K562 (cell line): Measurements from ENCODE around the gene NDST4. TPM values are rescaled to one million over a fixed set of nuclear protein-coding genes. Genes with fewer than 3 reads are reported as not detected.

Experiments
- ATAC-seq: fragments of 200-7000 bp; cut with Tn5 transposase; 3 replicates; pipeline ENCODE4 v1.9.1; 2020; ENCODE audit warnings: moderate library complexity
- BruUV-seq: library from RNA; stranded (reverse); fragments of 400-500 nt; replicated peaks from 2 replicates; lab custom pipeline; 2021; lab: Mats Ljungman, UMichigan
- CTCF ChIA-PET: fragments of 300-600 bp; formaldehyde crosslinking; extraction: SDS; loops from one replicate; lab custom pipeline; 2021; ENCODE audit warnings: low intra/inter-chr PET ratio; lab: Yijun Ruan, JAX
- POLR2A ChIA-PET: fragments of 300-600, 350-650 bp; sonication (Branson Sonifier 250); formaldehyde crosslinking; extraction: SDS; loops from one replicate; lab custom pipeline; 2021; ENCODE audit warnings: antibody characterized with exemption, inconsistent platforms; lab: Yijun Ruan, JAX
- DNase-seq, 4 experiments: peaks; one replicate each; pipeline versions ENCODE4 v3.0.0 to v3.0.0-alpha.2; 2011 to 2018; ENCODE audit warnings: low spot score in 3 of 4, mixed read lengths in 3 of 4; ENCODE audit errors: extremely low read depth in 1 of 4
- FAIRE-seq: peaks from 2 replicates; lab custom pipeline; 2011; peaks lifted over from hg19 to GRCh38; lab: Jason Lieb, UNC
- H2AFZ ChIP-seq: 2 replicates; pipeline ENCODE4 v1.6.0; 2011; ENCODE audit warnings: low read depth, low read length, control low read depth, inconsistent platforms
- H3K27ac ChIP-seq: fragments of 200-600 bp; 3 replicates; pipeline ENCODE4 v1.8.0; 2011; ENCODE audit warnings: low read depth, mild to moderate bottlenecking, control low read depth, inconsistent platforms, low read length, moderate library complexity, mixed read lengths; ENCODE audit errors: extremely low read depth
- H3K27me3 ChIP-seq, 2 experiments: fragments of 300-600 bp in 1 of 2; 2 replicates in 1 of 2; 3 replicates in 1 of 2; pipeline versions ENCODE4 v1.6.0 to v1.8.0; 2011; ENCODE audit warnings: inconsistent platforms in 2 of 2, low read length in 2 of 2, mild to moderate bottlenecking in 1 of 2, mixed read lengths in 1 of 2, moderate library complexity in 1 of 2; ENCODE audit not compliant: control insufficient read depth in 2 of 2, insufficient read depth in 2 of 2
- H3K36me3 ChIP-seq: fragments of 300-600 bp; 3 replicates; pipeline ENCODE4 v1.8.0; 2011; ENCODE audit warnings: mild to moderate bottlenecking, low read length, inconsistent platforms; ENCODE audit not compliant: control insufficient read depth, insufficient read depth
- H3K4me1 ChIP-seq, 2 experiments: fragments of 200-600 bp in 1 of 2; replicated peaks in 1 of 2; 2 replicates in 1 of 2; 3 replicates in 1 of 2; pipeline versions ENCODE4 v1.5.1 to v1.8.0; 2011; ENCODE audit warnings: inconsistent platforms in 2 of 2, low read length in 2 of 2, mild to moderate bottlenecking in 1 of 2, mixed read lengths in 1 of 2, moderate library complexity in 1 of 2; ENCODE audit not compliant: control insufficient read depth in 2 of 2, insufficient read depth in 2 of 2
- H3K4me2 ChIP-seq: 2 replicates; pipeline ENCODE4 v1.6.1; 2011; ENCODE audit warnings: low read length, control low read depth, inconsistent platforms, mixed read lengths; ENCODE audit not compliant: insufficient read depth
- H3K4me3 ChIP-seq: fragments of 200-600 bp; sonication (generic), shearing (Covaris generic); 2 replicates; pipeline ENCODE4 v1.5.1; 2016; ENCODE audit warnings: control low read depth, inconsistent platforms
- H3K79me2 ChIP-seq: fragments of 200-600 bp; 3 replicates; pipeline ENCODE4 v1.8.0; 2011; ENCODE audit warnings: low read length, inconsistent platforms; ENCODE audit not compliant: control insufficient read depth, insufficient read depth
- H3K9ac ChIP-seq, 2 experiments: 2 replicates each; pipeline versions ENCODE4 v1.6.0 to v1.6.1; 2011; ENCODE audit warnings: low read depth in 2 of 2, low read length in 2 of 2, control low read depth in 1 of 2, inconsistent platforms in 1 of 2, mild to moderate bottlenecking in 1 of 2, mixed read lengths in 1 of 2; ENCODE audit not compliant: insufficient read depth in 1 of 2
- H3K9me1 ChIP-seq: one replicate; pipeline ENCODE4 v1.6.0; 2011; ENCODE audit warnings: inconsistent platforms, mild to moderate bottlenecking, low read length, moderate library complexity; ENCODE audit not compliant: control insufficient read depth, insufficient read depth
- H3K9me3 ChIP-seq: replicated peaks from 2 replicates; pipeline ENCODE4 v1.5.1; 2011; ENCODE audit warnings: low read depth, low read length, inconsistent platforms; ENCODE audit not compliant: control insufficient read depth, insufficient read depth
- H4K20me1 ChIP-seq: replicated peaks from 2 replicates; pipeline ENCODE4 v1.6.1; 2011; ENCODE audit warnings: low read length, inconsistent platforms, mixed read lengths; ENCODE audit not compliant: control insufficient read depth, insufficient read depth
- FOXK1 ChIP-seq: sonication (generic); formaldehyde crosslinking; IDR thresholded peaks from 2 replicates; pipeline ENCODE4 v1.8.0; 2022; ENCODE audit warnings: missing genetic modification reagents, mild to moderate bottlenecking, borderline replicate concordance
- ZNF146 ChIP-seq: IDR thresholded peaks from one replicate; pipeline ENCODE4 v1.6.1; 2018; ENCODE audit warnings: missing compliant biosample characterization; ENCODE audit not compliant: unreplicated experiment
- in situ Hi-C: fragments of 300-500 bp; cut with MboI; formaldehyde crosslinking; loops from 4 replicates; pipeline ENCODE4 v1.15.0; 2018; ENCODE audit warnings: inconsistent platforms, mixed read lengths
- intact Hi-C: fragments of 100-400 bp; cut with micrococcal nuclease; formaldehyde crosslinking; loops from 2 replicates; pipeline ENCODE4 v1.14.2; 2022
- polyA plus RNA-seq, 8 experiments: library from polyadenylated mRNA; depleted of rRNA in 4 of 8; stranded (reverse) in 5 of 8; unstranded in 3 of 8; fragments of >200 nt; fragmentation: Nextera tagmentation in 2 of 8; fragmentation: Illumina TruSeq in 1 of 8; extraction: Ambion mirVana in 2 of 8; extraction: Trizol in 1 of 8; gene quantifications; 2 replicates each; pipeline versions ENCODE4 v1.2.1 to v1.2.3, GENCODE V29; 2011 to 2014; ENCODE audit warnings: inconsistent platforms in 1 of 8, missing spikeins in 1 of 8
- total RNA-seq, 7 experiments: library from RNA; depleted of rRNA in 6 of 7; stranded (reverse); fragments of >200 nt in 6 of 7; fragmentation: Illumina TruSeq in 2 of 7; extraction: Trizol in 2 of 7; gene quantifications; 2 replicates each; pipeline versions ENCODE4 v1.2.1 to v1.2.3, GENCODE V29; 2011 to 2021; ENCODE audit warnings: low replicate concordance in 1 of 7
- TF ChIP-seq, protein P1 (sequence below): sonication (generic); formaldehyde crosslinking; IDR thresholded peaks from 2 replicates; pipeline ENCODE4 v1.8.0; 2022; ENCODE audit warnings: mild to moderate bottlenecking, missing genetic modification reagents
- TF ChIP-seq, protein P2 (sequence below), 2 experiments: fragments of 450-650 bp in 1 of 2; IDR thresholded peaks; 2 replicates each; pipeline ENCODE4 v1.6.1; 2011 to 2017; ENCODE audit warnings: low read depth in 2 of 2, antibody characterized with exemption in 1 of 2, borderline replicate concordance in 1 of 2, low read length in 1 of 2, mild to moderate bottlenecking in 1 of 2, mixed read lengths in 1 of 2; ENCODE audit not compliant: control insufficient read depth in 1 of 2

NDST4 gene
- total and polyA plus RNA-seq, 9 of the 15 experiments (the other 6 are each of a cell fraction or from before 2014, with no cell fraction given): not detected

DNA sequence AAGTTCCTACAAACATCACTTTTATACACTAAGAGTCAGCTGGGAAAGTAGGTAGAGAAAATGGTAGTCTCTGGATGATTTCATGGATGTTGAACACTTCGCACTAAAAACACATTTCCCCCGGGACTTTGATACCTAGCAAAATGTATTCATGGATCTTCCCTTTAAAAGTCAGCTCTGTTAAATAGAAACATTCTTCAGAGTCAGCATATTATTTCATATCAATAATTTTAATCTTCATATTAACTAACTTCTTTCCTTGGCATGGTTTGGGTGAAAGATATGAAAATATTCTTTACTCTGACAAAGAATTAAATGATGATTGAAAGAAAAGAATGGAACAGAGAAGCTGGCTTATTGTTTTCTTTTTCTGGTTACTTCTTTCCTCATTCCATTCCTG lies 185.5 kb downstream of the NDST4 start (continued):
- TF ChIP-seq, protein P1, sequence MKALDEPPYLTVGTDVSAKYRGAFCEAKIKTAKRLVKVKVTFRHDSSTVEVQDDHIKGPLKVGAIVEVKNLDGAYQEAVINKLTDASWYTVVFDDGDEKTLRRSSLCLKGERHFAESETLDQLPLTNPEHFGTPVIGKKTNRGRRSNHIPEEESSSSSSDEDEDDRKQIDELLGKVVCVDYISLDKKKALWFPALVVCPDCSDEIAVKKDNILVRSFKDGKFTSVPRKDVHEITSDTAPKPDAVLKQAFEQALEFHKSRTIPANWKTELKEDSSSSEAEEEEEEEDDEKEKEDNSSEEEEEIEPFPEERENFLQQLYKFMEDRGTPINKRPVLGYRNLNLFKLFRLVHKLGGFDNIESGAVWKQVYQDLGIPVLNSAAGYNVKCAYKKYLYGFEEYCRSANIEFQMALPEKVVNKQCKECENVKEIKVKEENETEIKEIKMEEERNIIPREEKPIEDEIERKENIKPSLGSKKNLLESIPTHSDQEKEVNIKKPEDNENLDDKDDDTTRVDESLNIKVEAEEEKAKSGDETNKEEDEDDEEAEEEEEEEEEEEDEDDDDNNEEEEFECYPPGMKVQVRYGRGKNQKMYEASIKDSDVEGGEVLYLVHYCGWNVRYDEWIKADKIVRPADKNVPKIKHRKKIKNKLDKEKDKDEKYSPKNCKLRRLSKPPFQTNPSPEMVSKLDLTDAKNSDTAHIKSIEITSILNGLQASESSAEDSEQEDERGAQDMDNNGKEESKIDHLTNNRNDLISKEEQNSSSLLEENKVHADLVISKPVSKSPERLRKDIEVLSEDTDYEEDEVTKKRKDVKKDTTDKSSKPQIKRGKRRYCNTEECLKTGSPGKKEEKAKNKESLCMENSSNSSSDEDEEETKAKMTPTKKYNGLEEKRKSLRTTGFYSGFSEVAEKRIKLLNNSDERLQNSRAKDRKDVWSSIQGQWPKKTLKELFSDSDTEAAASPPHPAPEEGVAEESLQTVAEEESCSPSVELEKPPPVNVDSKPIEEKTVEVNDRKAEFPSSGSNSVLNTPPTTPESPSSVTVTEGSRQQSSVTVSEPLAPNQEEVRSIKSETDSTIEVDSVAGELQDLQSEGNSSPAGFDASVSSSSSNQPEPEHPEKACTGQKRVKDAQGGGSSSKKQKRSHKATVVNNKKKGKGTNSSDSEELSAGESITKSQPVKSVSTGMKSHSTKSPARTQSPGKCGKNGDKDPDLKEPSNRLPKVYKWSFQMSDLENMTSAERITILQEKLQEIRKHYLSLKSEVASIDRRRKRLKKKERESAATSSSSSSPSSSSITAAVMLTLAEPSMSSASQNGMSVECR (CRISPR knock-in tag): no peak
- no peak for TF ChIP-seq ZNF146 (CRISPR knock-in tag)

DNA sequence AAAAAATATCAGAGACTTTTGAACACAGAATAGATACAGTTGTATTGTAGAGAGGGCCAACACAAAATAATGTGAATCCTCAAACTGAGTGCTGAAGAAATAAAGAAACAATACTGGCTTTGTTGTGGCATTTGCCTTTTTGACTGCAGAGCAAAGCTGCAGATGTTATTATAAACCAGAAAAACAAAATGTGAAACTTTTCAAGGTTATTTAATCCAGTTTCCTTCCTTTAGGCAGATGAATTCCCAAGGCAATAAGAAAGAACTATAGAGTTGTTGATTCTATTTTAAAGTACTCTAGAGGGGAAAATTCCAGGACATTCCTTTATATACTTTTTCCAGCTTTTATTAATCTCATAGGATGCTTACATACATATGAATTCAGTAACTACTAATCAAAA lies 186.8 kb downstream of the NDST4 start:
- ChIA-PET POLR2A (no interaction called here), CTCF (no interaction called here)
- BruUV-seq: no TSS peak
- in situ Hi-C loops: no loop called here
- no peak overlapping the region for H2AFZ ChIP-seq
- no peaks in the 10 kb centered on the region for H3K4me1 ChIP-seq
- ATAC-seq (no peak), FAIRE-seq (no peak), DNase-seq (no peak)
- intact Hi-C loops: no loop called here
- H4K20me1 ChIP-seq: no peaks in the 10 kb centered on the region
- H3K27ac ChIP-seq: no peak overlapping the region
- TF ChIP-seq, protein P2, sequence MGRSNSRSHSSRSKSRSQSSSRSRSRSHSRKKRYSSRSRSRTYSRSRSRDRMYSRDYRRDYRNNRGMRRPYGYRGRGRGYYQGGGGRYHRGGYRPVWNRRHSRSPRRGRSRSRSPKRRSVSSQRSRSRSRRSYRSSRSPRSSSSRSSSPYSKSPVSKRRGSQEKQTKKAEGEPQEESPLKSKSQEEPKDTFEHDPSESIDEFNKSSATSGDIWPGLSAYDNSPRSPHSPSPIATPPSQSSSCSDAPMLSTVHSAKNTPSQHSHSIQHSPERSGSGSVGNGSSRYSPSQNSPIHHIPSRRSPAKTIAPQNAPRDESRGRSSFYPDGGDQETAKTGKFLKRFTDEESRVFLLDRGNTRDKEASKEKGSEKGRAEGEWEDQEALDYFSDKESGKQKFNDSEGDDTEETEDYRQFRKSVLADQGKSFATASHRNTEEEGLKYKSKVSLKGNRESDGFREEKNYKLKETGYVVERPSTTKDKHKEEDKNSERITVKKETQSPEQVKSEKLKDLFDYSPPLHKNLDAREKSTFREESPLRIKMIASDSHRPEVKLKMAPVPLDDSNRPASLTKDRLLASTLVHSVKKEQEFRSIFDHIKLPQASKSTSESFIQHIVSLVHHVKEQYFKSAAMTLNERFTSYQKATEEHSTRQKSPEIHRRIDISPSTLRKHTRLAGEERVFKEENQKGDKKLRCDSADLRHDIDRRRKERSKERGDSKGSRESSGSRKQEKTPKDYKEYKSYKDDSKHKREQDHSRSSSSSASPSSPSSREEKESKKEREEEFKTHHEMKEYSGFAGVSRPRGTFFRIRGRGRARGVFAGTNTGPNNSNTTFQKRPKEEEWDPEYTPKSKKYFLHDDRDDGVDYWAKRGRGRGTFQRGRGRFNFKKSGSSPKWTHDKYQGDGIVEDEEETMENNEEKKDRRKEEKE (IDR thresholded peaks at IDR 0.05; ENCODE audit: borderline replicate concordance in 1 of 2, control insufficient read depth in 1 of 2, low read depth in 2 of 2, low read length in 1 of 2): no peak
- TF ChIP-seq FOXK1: no peak
- no peak overlapping the region for H3K4me3 ChIP-seq
- H3K9me1 ChIP-seq: no peaks in the 10 kb centered on the region
- H3K36me3 ChIP-seq: no peaks in the 10 kb centered on the region
- no peaks in the 10 kb centered on the region; the same call in 1 of the 2 replicates for H3K9me3 ChIP-seq
- no peaks in the 10 kb centered on the region for H3K27me3 ChIP-seq
- no peaks in the 10 kb centered on the region for H3K79me2 ChIP-seq
- H3K9ac ChIP-seq: no peak overlapping the region
- H3K4me2 ChIP-seq: no peak overlapping the region
